GM19035 (cell line): ENCODE data around the gene HAO1.

Experiments
- ATAC-seq: cut with Tn5 transposase; IDR thresholded peaks from one replicate; pipeline ENCODE4 v1.9.1; 2021; ENCODE audit not compliant: unreplicated experiment

The HAO1 gene

GRCh38 chr20:7930343-7930742, 9.9 kb downstream of the HAO1 start:
- ATAC-seq = no peak

GRCh38 chr20:7926767-7927166, 13.5 kb downstream of the HAO1 start:
- no peak for ATAC-seq

DNA sequence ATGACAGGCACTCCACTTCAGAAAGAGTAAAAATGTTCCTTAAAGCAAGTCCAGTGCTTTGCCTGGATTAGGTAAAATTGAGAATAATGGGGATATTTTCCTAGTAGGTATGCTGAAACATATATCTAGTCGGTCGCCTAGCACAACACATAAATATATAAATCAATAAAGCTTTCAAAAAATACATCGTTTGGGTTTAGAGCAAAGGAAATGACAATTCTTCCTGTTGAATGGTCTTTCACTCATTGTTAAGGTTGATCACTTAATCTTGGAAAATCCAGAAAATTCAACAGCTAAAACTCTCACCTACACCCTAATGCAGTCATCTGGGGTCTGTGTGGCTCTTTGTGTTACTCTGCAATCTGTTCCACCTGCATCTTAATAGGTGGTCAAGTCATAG, 13.9 kb downstream of the HAO1 start:
- no peak for ATAC-seq

GRCh38 chr20:7924692-7925091, 15.6 kb downstream of the HAO1 start:
- ATAC-seq = no peak

- ATAC-seq = no peak
Measured at GRCh38 chr20:7916648-7917047, 23.6 kb downstream of the HAO1 start.

GRCh38 chr20:7912551-7912950, 27.7 kb downstream of the HAO1 start:
- ATAC-seq = no peak

GRCh38 chr20:7911586-7912330, 28.5 kb downstream of the HAO1 start:
- no peak for ATAC-seq

- no peak for ATAC-seq
Measured at GRCh38 chr20:7908905-7909304, 31.4 kb downstream of the HAO1 start.

GRCh38 chr20:7903429-7903828, 36.8 kb downstream of the HAO1 start:
- no peak for ATAC-seq

GRCh38 chr20:7902879-7903278, 37.4 kb downstream of the HAO1 start:
- ATAC-seq = no peak

DNA sequence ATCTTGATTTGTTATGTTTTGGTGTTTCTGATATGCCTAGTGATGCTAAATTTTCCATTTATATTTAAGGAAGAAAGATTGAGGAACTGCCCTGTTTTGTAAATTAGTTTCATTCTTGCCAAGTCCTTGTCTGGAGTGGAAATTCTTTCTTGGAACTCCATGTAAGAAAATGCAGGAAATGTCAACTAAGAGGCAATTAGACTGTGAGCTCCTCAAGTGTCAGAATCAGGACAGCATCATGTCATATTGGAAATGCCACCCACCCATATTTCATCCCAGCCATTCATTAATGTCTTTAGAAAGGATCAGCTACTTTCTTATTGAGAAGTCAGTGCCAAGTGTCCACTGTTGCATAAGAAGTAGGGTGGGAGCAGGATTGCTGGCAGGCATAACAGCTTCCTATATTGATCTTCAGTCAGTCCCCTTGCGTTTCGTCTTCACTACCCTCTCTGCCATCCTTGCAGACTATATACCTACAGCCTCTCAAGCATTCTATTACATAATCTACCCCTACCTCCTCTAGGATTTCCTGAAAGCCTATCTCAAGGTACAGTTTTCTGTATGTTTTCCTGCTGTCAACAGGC, 42.4 kb downstream of the HAO1 start:
- ATAC-seq = no peak

DNA sequence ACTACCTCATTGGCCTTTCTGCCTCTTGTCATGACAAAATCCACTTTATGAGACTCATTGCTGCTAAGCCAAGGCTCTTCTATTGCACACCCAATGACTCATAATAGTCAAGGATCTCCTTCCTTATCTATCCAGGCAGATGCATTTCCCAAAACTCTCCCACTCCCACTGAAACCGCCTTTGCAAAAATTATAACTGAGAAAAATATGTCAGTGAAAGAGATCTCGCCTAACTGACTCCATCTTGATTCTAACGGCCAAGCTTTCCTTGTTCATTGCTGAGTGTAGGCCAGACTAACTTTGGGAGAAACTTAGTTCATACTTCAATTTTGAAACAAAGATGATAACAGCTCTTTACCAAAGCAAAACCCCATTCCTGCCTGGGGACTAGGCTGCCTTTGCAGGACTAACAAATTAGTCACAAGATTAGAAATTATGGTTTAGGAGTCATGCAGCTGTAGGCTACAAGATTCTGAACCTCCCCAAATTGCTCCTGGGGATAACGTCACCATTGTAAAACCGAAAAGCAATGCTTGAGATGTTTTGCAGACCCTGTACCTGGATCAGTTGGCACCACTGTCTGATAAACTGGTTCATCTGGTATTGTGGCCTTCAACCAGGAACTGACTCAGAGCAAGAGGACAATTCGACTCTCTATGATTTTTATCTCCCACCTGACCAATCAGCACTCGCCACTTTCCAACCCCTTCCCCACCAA, 47.1 kb downstream of the HAO1 start:
- ATAC-seq = no peak

DNA sequence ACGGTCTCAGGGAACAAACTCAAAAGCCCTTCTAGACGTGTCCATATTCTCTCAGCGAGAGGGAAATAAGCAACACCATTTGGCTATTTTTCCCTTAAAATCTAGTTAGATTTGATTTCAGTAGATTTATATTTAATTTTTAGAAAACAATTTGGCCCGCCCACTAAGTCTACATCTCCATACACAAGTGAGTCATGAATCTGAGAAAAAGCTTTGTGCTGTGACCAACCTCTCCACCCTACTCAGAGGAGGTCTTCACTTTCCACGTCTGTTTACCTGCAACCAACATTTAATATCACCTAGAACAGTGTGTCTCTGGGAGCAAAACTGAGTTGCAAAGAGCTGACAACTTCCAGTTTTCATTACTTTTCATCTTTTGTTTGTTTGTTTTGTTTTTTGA, 48.6 kb downstream of the HAO1 start:
- no peak for ATAC-seq

- no peak for ATAC-seq
Measured at GRCh38 chr20:7889736-7890135, 50.5 kb downstream of the HAO1 start.

GRCh38 chr20:7883741-7884140, 56.5 kb downstream of the HAO1 start:
- no peak for ATAC-seq

GRCh38 chr20:7883309-7883708, 56.9 kb downstream of the HAO1 start:
- ATAC-seq = no peak

- ATAC-seq = no peak
Measured at GRCh38 chr20:7882076-7882475, 58.2 kb downstream of the HAO1 start.

DNA sequence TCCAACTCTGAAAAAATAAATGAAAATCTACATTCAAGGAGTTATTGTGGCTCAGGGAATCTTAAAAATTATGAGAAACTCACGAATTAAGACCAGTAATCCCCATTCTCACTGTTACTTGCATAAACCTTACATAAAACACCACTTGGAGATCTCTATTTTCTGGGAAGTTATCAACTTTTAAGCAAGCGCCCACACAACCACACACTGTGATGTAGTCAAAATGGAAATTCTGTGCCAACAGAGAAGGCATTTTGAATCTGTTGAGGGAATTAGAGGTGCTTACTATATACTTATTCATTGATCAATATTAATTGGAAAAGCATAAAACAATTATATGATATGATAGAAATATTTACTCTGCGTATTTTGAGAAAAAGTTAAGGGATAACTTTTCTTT, 58.7 kb downstream of the HAO1 start:
- ATAC-seq = no peak

GRCh38 chr20:7879883-7880282, 60.4 kb downstream of the HAO1 start:
- no peak for ATAC-seq

DNA sequence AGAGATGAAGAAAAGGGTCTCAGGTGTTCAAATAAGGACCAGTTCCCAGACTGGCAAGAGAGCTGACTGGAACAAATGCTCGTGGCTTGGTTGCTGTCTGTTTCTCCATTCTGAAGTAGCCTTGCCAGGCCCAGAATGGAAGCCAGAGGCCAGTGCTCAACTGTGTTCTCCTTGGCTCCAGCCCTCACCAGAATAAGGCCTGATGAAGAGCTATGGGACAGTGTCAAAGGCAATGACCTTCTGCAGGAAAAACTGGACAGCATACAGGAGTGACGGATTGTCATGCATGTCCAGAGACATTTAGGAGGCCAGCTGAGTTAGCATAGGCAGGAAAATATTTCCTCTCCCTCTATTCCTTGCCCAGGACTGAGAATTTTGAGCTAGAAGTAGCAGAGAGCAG, 72.2 kb downstream of the HAO1 start:
- ATAC-seq = no peak

DNA sequence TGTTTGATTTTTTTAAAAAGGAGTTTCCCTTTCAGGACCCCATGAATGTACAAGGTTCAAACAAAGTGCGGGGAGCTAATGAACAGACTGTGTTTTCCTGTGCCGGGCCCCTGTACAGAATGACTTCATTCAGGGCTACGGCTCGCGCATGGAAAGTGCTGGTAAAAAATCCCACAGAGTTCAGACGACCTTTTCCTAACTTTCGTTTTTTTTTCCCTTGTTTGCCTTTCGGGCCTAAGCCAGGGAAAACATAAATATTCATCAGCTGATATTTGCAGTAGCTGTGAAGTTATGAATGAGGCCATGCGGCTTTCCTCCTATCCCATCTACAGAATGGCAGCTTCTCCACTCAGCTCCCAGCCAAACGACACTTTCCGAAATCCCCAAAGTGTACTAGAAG, 74.0 kb downstream of the HAO1 start:
- no peak for ATAC-seq

DNA sequence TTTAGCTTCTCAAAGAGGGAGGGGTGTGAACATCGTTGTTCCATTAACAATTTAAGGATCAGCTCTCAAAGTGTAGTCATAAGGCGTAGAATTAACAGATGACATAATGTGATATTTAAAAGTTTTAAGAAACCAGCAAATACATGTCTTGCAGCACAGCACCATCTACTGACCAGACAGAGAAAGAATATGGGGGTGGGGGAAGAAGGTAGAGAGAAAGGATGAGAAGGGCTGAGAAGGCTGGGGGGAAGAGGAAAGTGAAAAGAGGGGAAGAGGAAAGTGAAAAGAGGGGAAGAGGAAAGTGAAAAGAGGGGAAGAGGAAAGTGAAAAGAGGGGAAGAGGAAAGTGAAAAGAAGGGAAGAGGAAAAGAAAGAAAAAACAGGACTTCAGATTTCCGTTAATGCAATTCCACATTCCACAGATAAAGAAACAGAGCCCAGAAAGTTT, 80.9 kb downstream of the HAO1 start:
- no peak for ATAC-seq
